ENCODE results near the gene NDUFB10.

NDUFB10 gene

DNA sequence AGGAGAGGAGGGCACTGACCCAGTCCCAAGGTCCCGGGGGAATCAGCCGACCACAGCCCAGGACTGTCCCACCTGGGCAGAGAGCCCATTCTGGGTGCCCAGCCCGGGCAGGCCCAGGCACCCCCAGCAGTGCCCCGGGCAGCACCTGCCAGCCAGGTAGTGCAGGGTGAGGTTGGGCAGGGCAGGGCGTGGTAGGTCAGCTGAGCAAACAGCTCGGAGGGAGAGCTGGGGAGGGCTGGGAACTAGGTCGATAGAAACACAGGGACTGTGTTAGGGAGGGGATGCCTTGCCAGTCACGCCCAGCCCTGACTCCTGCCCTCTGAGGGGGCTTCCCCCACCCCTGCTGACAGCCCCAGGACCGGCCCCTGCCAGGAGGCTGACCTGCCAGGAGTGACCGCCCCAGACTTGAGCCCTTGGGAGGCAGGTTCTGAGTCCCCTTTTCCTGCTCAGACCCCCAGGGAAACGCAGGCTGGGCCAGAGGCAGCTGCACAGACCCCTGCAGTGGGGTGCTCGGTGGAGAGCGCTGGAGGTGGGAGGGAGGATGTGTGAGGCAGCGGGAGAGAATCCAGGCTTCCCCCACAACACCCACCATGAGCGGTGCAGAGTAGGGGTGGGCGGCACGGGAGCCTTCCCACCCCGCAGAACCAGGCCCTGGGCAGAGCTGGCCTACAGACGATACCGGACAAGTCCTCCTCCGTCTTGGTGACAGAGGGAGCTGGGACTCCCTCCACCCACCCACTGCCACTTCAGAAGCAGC, 45.8 kb upstream of the NDUFB10 start:
- no peak for TF ChIP-seq TAF1 (IDR thresholded peaks at IDR 0.05; ENCODE audit: borderline replicate concordance, insufficient read depth, low read length)
- TF ChIP-seq, protein P1, sequence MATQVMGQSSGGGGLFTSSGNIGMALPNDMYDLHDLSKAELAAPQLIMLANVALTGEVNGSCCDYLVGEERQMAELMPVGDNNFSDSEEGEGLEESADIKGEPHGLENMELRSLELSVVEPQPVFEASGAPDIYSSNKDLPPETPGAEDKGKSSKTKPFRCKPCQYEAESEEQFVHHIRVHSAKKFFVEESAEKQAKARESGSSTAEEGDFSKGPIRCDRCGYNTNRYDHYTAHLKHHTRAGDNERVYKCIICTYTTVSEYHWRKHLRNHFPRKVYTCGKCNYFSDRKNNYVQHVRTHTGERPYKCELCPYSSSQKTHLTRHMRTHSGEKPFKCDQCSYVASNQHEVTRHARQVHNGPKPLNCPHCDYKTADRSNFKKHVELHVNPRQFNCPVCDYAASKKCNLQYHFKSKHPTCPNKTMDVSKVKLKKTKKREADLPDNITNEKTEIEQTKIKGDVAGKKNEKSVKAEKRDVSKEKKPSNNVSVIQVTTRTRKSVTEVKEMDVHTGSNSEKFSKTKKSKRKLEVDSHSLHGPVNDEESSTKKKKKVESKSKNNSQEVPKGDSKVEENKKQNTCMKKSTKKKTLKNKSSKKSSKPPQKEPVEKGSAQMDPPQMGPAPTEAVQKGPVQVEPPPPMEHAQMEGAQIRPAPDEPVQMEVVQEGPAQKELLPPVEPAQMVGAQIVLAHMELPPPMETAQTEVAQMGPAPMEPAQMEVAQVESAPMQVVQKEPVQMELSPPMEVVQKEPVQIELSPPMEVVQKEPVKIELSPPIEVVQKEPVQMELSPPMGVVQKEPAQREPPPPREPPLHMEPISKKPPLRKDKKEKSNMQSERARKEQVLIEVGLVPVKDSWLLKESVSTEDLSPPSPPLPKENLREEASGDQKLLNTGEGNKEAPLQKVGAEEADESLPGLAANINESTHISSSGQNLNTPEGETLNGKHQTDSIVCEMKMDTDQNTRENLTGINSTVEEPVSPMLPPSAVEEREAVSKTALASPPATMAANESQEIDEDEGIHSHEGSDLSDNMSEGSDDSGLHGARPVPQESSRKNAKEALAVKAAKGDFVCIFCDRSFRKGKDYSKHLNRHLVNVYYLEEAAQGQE (IDR thresholded peaks at IDR 0.05; ENCODE audit: insufficient read depth in 1 of 2, low read depth in 2 of 2, low read length in 2 of 2) = no peak
- no peak for TF ChIP-seq SIN3A (IDR thresholded peaks at IDR 0.05; ENCODE audit: borderline replicate concordance, insufficient read depth, low read length)
- TF ChIP-seq FOXP2 (optimal IDR thresholded peaks at IDR 0.05; ENCODE audit: borderline replicate concordance, extremely low read depth, extremely low read length, insufficient read depth) = no peak
- no peak for TF ChIP-seq POLR2AphosphoS5 (IDR thresholded peaks at IDR 0.05; ENCODE audit: low read depth, low read length)

DNA sequence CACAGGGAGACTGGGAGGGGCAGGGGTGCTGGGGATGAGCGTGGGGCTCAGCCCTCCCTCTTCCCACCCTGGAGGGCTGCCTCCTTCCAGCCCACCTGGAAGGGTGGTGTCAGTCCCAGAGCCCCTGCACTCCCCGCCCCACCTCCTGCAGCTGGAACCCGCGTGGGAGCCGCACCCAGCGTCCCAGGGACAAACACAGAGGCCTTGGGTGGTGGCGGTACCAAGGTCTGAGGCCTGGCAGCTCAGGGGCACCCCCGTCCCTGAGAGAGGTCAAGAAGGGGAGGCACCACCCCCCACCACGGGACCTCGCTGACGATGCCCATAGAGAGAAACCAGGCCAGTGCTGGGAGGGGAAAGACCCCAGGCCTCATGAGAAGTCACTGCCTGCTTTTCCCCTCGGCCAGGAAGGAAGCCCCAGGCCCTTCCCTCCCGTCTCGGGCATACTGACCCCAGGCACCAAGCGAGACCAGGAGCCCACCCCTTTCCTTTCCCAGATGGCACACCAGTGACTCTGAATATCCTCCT, 45.2 kb upstream of the NDUFB10 start:
- TF ChIP-seq POLR2AphosphoS5 (IDR thresholded peaks at IDR 0.05; ENCODE audit: low read depth, low read length) (no peak), FOXP2 (optimal IDR thresholded peaks at IDR 0.05; ENCODE audit: borderline replicate concordance, extremely low read depth, extremely low read length, insufficient read depth) (no peak), SIN3A (IDR thresholded peaks at IDR 0.05; ENCODE audit: borderline replicate concordance, insufficient read depth, low read length) (no peak), TAF1 (IDR thresholded peaks at IDR 0.05; ENCODE audit: borderline replicate concordance, insufficient read depth, low read length) (no peak)
- TF ChIP-seq, protein P1 (IDR thresholded peaks at IDR 0.05; ENCODE audit: insufficient read depth in 1 of 2, low read depth in 2 of 2, low read length in 2 of 2) = no peak

DNA sequence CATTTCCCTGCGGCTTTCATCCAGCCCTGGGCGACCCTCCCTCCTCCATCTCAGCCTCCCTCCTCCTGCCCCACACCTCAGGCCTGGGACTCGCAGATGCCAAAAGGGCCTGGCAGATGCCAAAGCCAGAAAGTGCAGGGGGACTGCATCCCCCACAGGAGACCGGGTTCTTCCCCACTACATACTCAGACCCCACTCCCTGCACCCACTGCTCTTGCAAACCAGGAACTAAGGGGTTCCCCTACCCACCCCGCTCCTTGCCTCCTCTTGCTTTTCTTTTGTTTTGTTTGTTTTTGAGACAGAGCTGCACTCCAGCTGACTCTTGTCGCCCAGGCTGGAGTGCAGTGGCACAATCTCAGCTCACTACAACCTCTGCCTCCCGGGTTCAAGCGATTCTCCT, 44.4 kb upstream of the NDUFB10 start:
- TF ChIP-seq SIN3A (IDR thresholded peaks at IDR 0.05; ENCODE audit: borderline replicate concordance, insufficient read depth, low read length) (no peak), POLR2AphosphoS5 (IDR thresholded peaks at IDR 0.05; ENCODE audit: low read depth, low read length) (no peak), FOXP2 (optimal IDR thresholded peaks at IDR 0.05; ENCODE audit: borderline replicate concordance, extremely low read depth, extremely low read length, insufficient read depth) (no peak), TAF1 (IDR thresholded peaks at IDR 0.05; ENCODE audit: borderline replicate concordance, insufficient read depth, low read length) (no peak)
- TF ChIP-seq, protein P1 (IDR thresholded peaks at IDR 0.05; ENCODE audit: insufficient read depth in 1 of 2, low read depth in 2 of 2, low read length in 2 of 2) = no peak

DNA sequence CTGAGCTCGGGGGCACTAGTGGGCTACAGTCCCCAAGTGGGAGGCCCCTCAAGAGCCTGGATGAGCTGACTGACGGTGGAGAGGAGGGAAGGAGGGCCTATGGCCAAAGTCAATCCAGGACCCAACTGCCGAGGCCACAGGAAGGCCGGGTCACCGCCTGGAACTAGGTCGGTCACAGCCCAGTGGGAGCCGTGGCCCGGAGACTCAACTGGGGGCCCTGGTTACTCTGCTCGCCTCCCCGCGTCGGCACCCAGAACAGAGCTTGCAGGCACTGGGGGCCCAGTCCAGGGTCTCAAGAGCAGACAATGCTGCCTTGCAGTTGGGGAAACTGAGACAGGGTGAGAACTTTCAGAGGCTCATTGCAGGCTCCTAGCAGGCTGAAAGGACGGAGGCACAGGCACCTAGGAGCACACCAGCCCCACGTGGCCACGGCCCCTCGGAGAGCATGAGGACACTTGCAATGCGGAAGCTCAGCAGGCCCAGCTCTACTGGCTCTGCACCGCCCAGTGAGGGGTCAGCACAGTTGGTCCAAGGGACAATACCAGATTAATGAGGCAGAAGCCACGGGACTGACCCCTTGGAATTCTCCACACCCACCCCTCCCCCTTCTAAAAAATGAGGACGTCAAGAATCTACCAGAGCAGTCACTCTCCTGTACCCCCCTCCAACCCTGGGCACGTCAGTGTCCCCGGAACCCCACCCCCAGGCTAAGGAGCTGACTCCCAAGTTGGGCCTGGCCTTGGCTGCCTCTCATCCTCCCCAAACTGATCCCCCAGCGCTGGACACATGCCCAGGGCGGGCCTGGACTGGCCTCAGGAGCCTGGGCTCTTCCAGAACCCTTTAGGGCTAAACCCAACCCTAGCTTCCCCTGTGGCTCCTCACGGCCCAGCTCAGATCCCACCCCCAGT, 43.4 kb upstream of the NDUFB10 start:
- TF ChIP-seq TAF1 (IDR thresholded peaks at IDR 0.05; ENCODE audit: borderline replicate concordance, insufficient read depth, low read length) (no peak), SIN3A (IDR thresholded peaks at IDR 0.05; ENCODE audit: borderline replicate concordance, insufficient read depth, low read length) (no peak), POLR2AphosphoS5 (IDR thresholded peaks at IDR 0.05; ENCODE audit: low read depth, low read length) (no peak), FOXP2 (optimal IDR thresholded peaks at IDR 0.05; ENCODE audit: borderline replicate concordance, extremely low read depth, extremely low read length, insufficient read depth) (no peak)
- TF ChIP-seq, protein P1 (IDR thresholded peaks at IDR 0.05; ENCODE audit: insufficient read depth in 1 of 2, low read depth in 2 of 2, low read length in 2 of 2) = no peak

All from PFSK-1 (cell line).